Limb (tissue), 2 donors: ENCODE results near the gene APOB.
A peak's percentile ranks its signal among the peaks of the same experiment; 100 is the strongest.

Experiments
- DNase-seq, 2 donors: peaks; one replicate each; pipeline ENCODE4 v3.0.0-alpha.2; 2016; ENCODE audit errors: extremely low spot score in 2 of 2

The APOB gene

GRCh38 chr2:20977520-20978180, 66.2 kb downstream of the APOB start:
- DNase-seq: no peak

GRCh38 chr2:20976527-20976926, 67.3 kb downstream of the APOB start:
- DNase-seq: no peak

GRCh38 chr2:20972792-20973565, 70.9 kb downstream of the APOB start:
- DNase-seq: no peak

GRCh38 chr2:20972110-20972509, 71.8 kb downstream of the APOB start:
- DNase-seq: no peak

- DNase-seq: no peak
These were observed 73.8 kb downstream of the APOB start for GRCh38 chr2:20970068-20970467.

GRCh38 chr2:20966061-20966595, 77.7 kb downstream of the APOB start:
- peak in 1 of 2 donors; percentile 44 for DNase-seq

- DNase-seq: no peak
These were observed 78.7 kb downstream of the APOB start for GRCh38 chr2:20965221-20965620.

GRCh38 chr2:20963867-20964266, 80.0 kb downstream of the APOB start:
- no peak for DNase-seq

GRCh38 chr2:20962939-20963557, 80.8 kb downstream of the APOB start:
- peak; percentile 75 to 85 for DNase-seq

- no peak for DNase-seq
These were observed 82.0 kb downstream of the APOB start for GRCh38 chr2:20961858-20962257.

GRCh38 chr2:20960003-20960402, 83.9 kb downstream of the APOB start:
- no peak for DNase-seq

GRCh38 chr2:20959252-20959651, 84.6 kb downstream of the APOB start:
- DNase-seq: no peak

- DNase-seq: no peak
These were observed 85.9 kb downstream of the APOB start for GRCh38 chr2:20957788-20958525.

GRCh38 chr2:20955277-20956026, 88.4 kb downstream of the APOB start:
- DNase-seq: no peak

- DNase-seq: no peak
These were observed 90.6 kb downstream of the APOB start for GRCh38 chr2:20953146-20953824.
